Measurements from ENCODE around the gene OVAAL. TPM values are rescaled to one million over a fixed set of nuclear protein-coding genes. Genes with fewer than 3 reads are reported as not detected.

The OVAAL gene
- total and polyA plus RNA-seq, 10 of the 15 experiments (the other 5 are each of a cell fraction or from before 2014, with no cell fraction given), result 0.04 to 0.33 (median 0.06) TPM; not detected in 7

GRCh38 chr1:180542113-180542837, 16.5 kb upstream of the OVAAL start:
- FAIRE-seq, result no peak
- TF ChIP-seq CBX3 (IDR thresholded peaks at IDR 0.05; ENCODE audit: borderline replicate concordance, low read depth), result no peak
- no peak for TF ChIP-seq EED (IDR thresholded peaks at IDR 0.05; ENCODE audit: low read depth)
- no peak for TF ChIP-seq EZH2 (IDR thresholded peaks at IDR 0.05; ENCODE audit: borderline replicate concordance, control insufficient read depth, low read depth, low read length)
- TF ChIP-seq, protein P1, sequence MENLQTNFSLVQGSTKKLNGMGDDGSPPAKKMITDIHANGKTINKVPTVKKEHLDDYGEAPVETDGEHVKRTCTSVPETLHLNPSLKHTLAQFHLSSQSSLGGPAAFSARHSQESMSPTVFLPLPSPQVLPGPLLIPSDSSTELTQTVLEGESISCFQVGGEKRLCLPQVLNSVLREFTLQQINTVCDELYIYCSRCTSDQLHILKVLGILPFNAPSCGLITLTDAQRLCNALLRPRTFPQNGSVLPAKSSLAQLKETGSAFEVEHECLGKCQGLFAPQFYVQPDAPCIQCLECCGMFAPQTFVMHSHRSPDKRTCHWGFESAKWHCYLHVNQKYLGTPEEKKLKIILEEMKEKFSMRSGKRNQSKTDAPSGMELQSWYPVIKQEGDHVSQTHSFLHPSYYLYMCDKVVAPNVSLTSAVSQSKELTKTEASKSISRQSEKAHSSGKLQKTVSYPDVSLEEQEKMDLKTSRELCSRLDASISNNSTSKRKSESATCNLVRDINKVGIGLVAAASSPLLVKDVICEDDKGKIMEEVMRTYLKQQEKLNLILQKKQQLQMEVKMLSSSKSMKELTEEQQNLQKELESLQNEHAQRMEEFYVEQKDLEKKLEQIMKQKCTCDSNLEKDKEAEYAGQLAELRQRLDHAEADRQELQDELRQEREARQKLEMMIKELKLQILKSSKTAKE (IDR thresholded peaks at IDR 0.05; ENCODE audit: low read depth, poor library complexity, severe bottlenecking), result no peak
- TF ChIP-seq MYB (IDR thresholded peaks at IDR 0.05; ENCODE audit: borderline replicate concordance, low read depth, low read length), result no peak
- no peak for TF ChIP-seq ZBTB11 (CRISPR knock-in tag; IDR thresholded peaks at IDR 0.05)
- TF ChIP-seq ZBTB33 (IDR thresholded peaks at IDR 0.05), result no peak
- no peak for TF ChIP-seq POU2F2 (IDR thresholded peaks at IDR 0.05; ENCODE audit: borderline replicate concordance, low read depth, low read length)
- no peak for TF ChIP-seq NBN (IDR thresholded peaks at IDR 0.05)
- CTCF ChIA-PET, result interaction anchor here (2.5 kb wide), 1 partner anchor 10 kb away, joined by 7 read pairs; no protein-coding TSS in a partner anchor

More at GRCh38 chr1:180542113-180542837, 16.5 kb upstream of the OVAAL start:
- Histone ChIP-seq H2AFZ (ENCODE audit: control insufficient read depth, low read depth, low read length) (no peak overlapping the region), H3K4me1 (ENCODE audit: control insufficient read depth, insufficient read depth, low read length) (no peaks in the 10 kb centered on the region), H3K27ac (ENCODE audit: control insufficient read depth, insufficient read depth) (no peak overlapping the region), H3K9me3 (replicated peaks; ENCODE audit: control insufficient read depth, insufficient read depth, low read length) (no peaks in the 10 kb centered on the region), H3K9ac (ENCODE audit: control insufficient read depth, insufficient read depth, low read length) (no peak overlapping the region), H4K20me1 (ENCODE audit: control insufficient read depth, insufficient read depth) (no peaks in the 10 kb centered on the region), H3K36me3 (ENCODE audit: control insufficient read depth in 2 of 2, insufficient read depth in 2 of 2, low read length in 1 of 2) (no peaks in the 10 kb centered on the region), H3K4me3 (no peak overlapping the region), H3K4me2 (ENCODE audit: control insufficient read depth, insufficient read depth) (no peak overlapping the region), H3K27me3 (replicated peaks in 1 of 2; ENCODE audit: control insufficient read depth in 2 of 2, insufficient read depth in 2 of 2, low read length in 1 of 2) (no peaks in the 10 kb centered on the region; a peak in 1 of 4 replicates), H3K79me2 (ENCODE audit: control insufficient read depth, insufficient read depth, low read length) (no peaks in the 10 kb centered on the region)
- no TSS peak for BruUV-seq (replicated peaks)
- RAD21 ChIA-PET (ENCODE audit: unreplicated experiment), result interaction anchor here (1.2 kb wide), 1 partner anchor 322 kb away, joined by 3 read pairs; no protein-coding TSS in a partner anchor
- no peak for DNase-seq (ENCODE audit: low read depth, low spot score)
- WGBS (ENCODE audit: insufficient coverage, insufficient replicate concordance, low lambda C conversion rate, missing lambda C conversion rate), result 4% methylated on average over 9 of the region's 9 CpGs
- POLR2A ChIA-PET, result no interaction called here
- intact Hi-C loops (cut with micrococcal nuclease; ENCODE audit: unreplicated experiment) (no loop called here), in situ Hi-C loops (cut with MboI) (no loop called here)
- SMC1A ChIA-PET (ENCODE audit: uncharacterized antibody, unreplicated experiment), result interaction anchor here (1.0 kb wide), 1 partner anchor 276 kb away, joined by 4 read pairs; no protein-coding TSS in a partner anchor
- no peak for ATAC-seq
